Caco-2 (cell line): Measurements from ENCODE around the gene ARL10. TPM values are rescaled to one million over a fixed set of nuclear protein-coding genes. Genes with fewer than 3 reads are reported as not detected.
A peak's percentile ranks its signal among the peaks of the same experiment; 100 is the strongest.

Experiments used
- BruUV-seq: library from RNA; stranded (reverse); fragments of 400-500 nt; replicated peaks from 2 replicates; lab custom pipeline; 2021; lab: Mats Ljungman, UMichigan
- CTCF ChIA-PET: fragments of 300-600 bp; sonication (Branson Sonifier 250); formaldehyde crosslinking; loops from one replicate; lab custom pipeline; 2022; ENCODE audit warnings: antibody characterized with exemption; lab: Charles Lee
- POLR2A ChIA-PET: fragments of 300-600 bp; sonication (Branson Sonifier 250); formaldehyde crosslinking; loops from one replicate; lab custom pipeline; 2022; ENCODE audit warnings: antibody characterized with exemption; lab: Charles Lee
- DNase-seq, 2 experiments: peaks; one replicate each; pipeline versions ENCODE4 v3.0.0 to v3.0.0-alpha.2; 2020 to 2022
- H3K27me3 ChIP-seq: replicated peaks from 2 replicates; pipeline ENCODE4 v1.6.0; 2011; ENCODE audit warnings: low read length; ENCODE audit not compliant: control insufficient read depth, insufficient read depth
- H3K36me3 ChIP-seq: 2 replicates; pipeline ENCODE4 v1.5.1; 2011; ENCODE audit warnings: low read length; ENCODE audit not compliant: control insufficient read depth, insufficient read depth
- H3K4me1 ChIP-seq: fragments of 250-450 bp; sonication (Bioruptor Pico); 2 replicates; pipeline ENCODE4 v1.5.1; 2020; ENCODE audit warnings: mild to moderate bottlenecking
- H3K4me3 ChIP-seq: 2 replicates; pipeline ENCODE4 v1.5.1; 2011; ENCODE audit warnings: low read depth, mild to moderate bottlenecking, control low read depth, low read length
- H3K9me3 ChIP-seq: fragments of 250-450 bp; sonication (Bioruptor Pico); 2 replicates; pipeline ENCODE4 v1.5.1; 2020; ENCODE audit warnings: mild to moderate bottlenecking, moderate library complexity
- H3K27ac Mint-ChIP-seq: one replicate; pipeline ENCODE4 v1.8.0; 2022; ENCODE audit warnings: mixed read lengths; ENCODE audit not compliant: unreplicated experiment
- H3K27me3 Mint-ChIP-seq: one replicate; pipeline ENCODE4 v1.8.0; 2022; ENCODE audit warnings: mixed read lengths; ENCODE audit not compliant: insufficient read depth, unreplicated experiment
- H3K36me3 Mint-ChIP-seq: one replicate; pipeline ENCODE4 v1.8.0; 2022; ENCODE audit warnings: mild to moderate bottlenecking, mixed read lengths; ENCODE audit not compliant: insufficient read depth, unreplicated experiment
- H3K4me1 Mint-ChIP-seq: one replicate; pipeline ENCODE4 v1.8.0; 2022; ENCODE audit warnings: low read depth, mixed read lengths; ENCODE audit not compliant: unreplicated experiment
- H3K4me3 Mint-ChIP-seq: one replicate; pipeline ENCODE4 v1.8.0; 2022; ENCODE audit warnings: mild to moderate bottlenecking, moderate library complexity, mixed read lengths; ENCODE audit not compliant: unreplicated experiment
- H3K9me3 Mint-ChIP-seq: one replicate; pipeline ENCODE4 v1.8.0; 2022; ENCODE audit warnings: mixed read lengths; ENCODE audit not compliant: unreplicated experiment
- CTCF ChIP-seq, 2 experiments: fragments of 200-600 bp in 1 of 2; IDR thresholded peaks; 1 replicate in 1 of 2; 2 replicates in 1 of 2; pipeline versions ENCODE4 v1.5.1 to v1.8.0; 2011 to 2022; ENCODE audit warnings: antibody characterized with exemption in 1 of 2, control low read depth in 1 of 2, inconsistent platforms in 1 of 2, low read depth in 1 of 2, low read length in 1 of 2, mild to moderate bottlenecking in 1 of 2, moderate library complexity in 1 of 2; ENCODE audit not compliant: insufficient read depth in 1 of 2, severe bottlenecking in 1 of 2, unreplicated experiment in 1 of 2
- intact Hi-C: fragments of 100-400 bp; cut with micrococcal nuclease; formaldehyde crosslinking; loops from one replicate; pipeline ENCODE4 v1.10.0; 2022; ENCODE audit not compliant: unreplicated experiment
- total RNA-seq: library from RNA; stranded (reverse); gene quantifications from 2 replicates; pipeline ENCODE4 v1.2.3, GENCODE V29; 2022

Gene ARL10
- total RNA-seq, 1 experiment from 2014 or later = 2.3 TPM

GRCh38 chr5:176352116-176352878 is 13.0 kb upstream of the ARL10 start:
- Mint-ChIP-seq H3K27me3 (no peaks in the 10 kb centered on the region), H3K9me3 (no peaks in the 10 kb centered on the region), H3K4me1 (no peaks in the 10 kb centered on the region), H3K27ac (no peak overlapping the region), H3K36me3 (peaks cover 88% of the 10 kb centered on the region), H3K4me3 (no peak overlapping the region)
- no peaks in the 10 kb centered on the region for H3K4me1 ChIP-seq
- peaks cover 6% of the 10 kb centered on the region for H3K36me3 ChIP-seq
- no TSS peak for BruUV-seq
- no peaks in the 10 kb centered on the region for H3K9me3 ChIP-seq
- no peak for TF ChIP-seq CTCF (IDR thresholded peaks at IDR 0.05; ENCODE audit: insufficient read depth in 1 of 2, low read depth in 1 of 2, low read length in 1 of 2, severe bottlenecking in 1 of 2, unreplicated experiment in 1 of 2)
- ChIA-PET CTCF (interaction anchor here (0.6 to 0.7 kb wide), 3 partner anchors 210 to 675 kb away, joined by 5 to 8 read pairs (median 8); partner anchors contain the start of gene CPLX2), POLR2A (interaction anchor here (1.0 kb wide), 1 partner anchor 8 kb away, joined by 4 read pairs; no protein-coding TSS in a partner anchor)
- no peak overlapping the region for H3K4me3 ChIP-seq
- intact Hi-C loops = no loop called here
- H3K27me3 ChIP-seq = no peaks in the 10 kb centered on the region
- no peak for DNase-seq

- no peaks in the 10 kb centered on the region for H3K9me3 ChIP-seq
- Mint-ChIP-seq H3K27me3 (no peaks in the 10 kb centered on the region), H3K36me3 (peaks cover 88% of the 10 kb centered on the region), H3K4me3 (no peak overlapping the region), H3K9me3 (no peaks in the 10 kb centered on the region), H3K27ac (no peak overlapping the region), H3K4me1 (no peaks in the 10 kb centered on the region)
- H3K4me1 ChIP-seq = no peaks in the 10 kb centered on the region
- H3K27me3 ChIP-seq = no peaks in the 10 kb centered on the region
- BruUV-seq = no TSS peak
- peaks cover 6% of the 10 kb centered on the region for H3K36me3 ChIP-seq
- intact Hi-C loops = no loop called here
- POLR2A ChIA-PET = interaction anchor here (0.6 kb wide), 1 partner anchor 623 kb away, joined by 3 read pairs; no protein-coding TSS in a partner anchor
- TF ChIP-seq CTCF (IDR thresholded peaks at IDR 0.05; ENCODE audit: insufficient read depth in 1 of 2, low read depth in 1 of 2, low read length in 1 of 2, severe bottlenecking in 1 of 2, unreplicated experiment in 1 of 2) = no peak
- H3K4me3 ChIP-seq = no peak overlapping the region
- CTCF ChIA-PET = no interaction called here
- no peak for DNase-seq
Measured at GRCh38 chr5:176353533-176353932, 11.8 kb upstream of the ARL10 start.

GRCh38 chr5:176355400-176356178 is 9.7 kb upstream of the ARL10 start:
- Mint-ChIP-seq H3K27ac (no peak overlapping the region), H3K27me3 (no peaks in the 10 kb centered on the region), H3K36me3 (peaks cover 70% of the 10 kb centered on the region), H3K4me1 (no peaks in the 10 kb centered on the region), H3K4me3 (no peak overlapping the region), H3K9me3 (no peaks in the 10 kb centered on the region)
- no peaks in the 10 kb centered on the region for H3K9me3 ChIP-seq
- POLR2A ChIA-PET = no interaction called here
- TF ChIP-seq CTCF (IDR thresholded peaks at IDR 0.05; ENCODE audit: insufficient read depth in 1 of 2, low read depth in 1 of 2, low read length in 1 of 2, severe bottlenecking in 1 of 2, unreplicated experiment in 1 of 2) = peak in 1 of 2 experiments; percentile 20
- H3K4me1 ChIP-seq = no peaks in the 10 kb centered on the region
- peaks cover 6% of the 10 kb centered on the region for H3K36me3 ChIP-seq
- H3K27me3 ChIP-seq = no peaks in the 10 kb centered on the region
- DNase-seq = peak in 1 of 2 experiments; percentile 13
- BruUV-seq = no TSS peak
- CTCF ChIA-PET = no interaction called here
- intact Hi-C loops = no loop called here
- H3K4me3 ChIP-seq = no peak overlapping the region
